GM23338 (cell line): Measurements from ENCODE around the gene KIR2DL4.
"Not testable (repeated sequence)": the region's sequence is repeated elsewhere in the genome, so short reads cannot be mapped to it uniquely, and the experiment has no call there.

Experiments used
- CREB1 ChIP-seq: fragments of 250-450 bp; sonication (Bioruptor Pico); IDR thresholded peaks from 2 replicates; pipeline ENCODE4 v1.5.0; 2020; ENCODE audit warnings: low read depth, mild to moderate bottlenecking, moderate library complexity
- CTCF ChIP-seq, 2 experiments: fragments of 200-600 bp in 1 of 2; sonication (generic) in 1 of 2; conservative IDR thresholded peaks; 2 replicates each; pipeline versions ENCODE4 v1.5.1 to v1.6.1; 2016 to 2017; ENCODE audit warnings: antibody characterized with exemption in 2 of 2, low read depth in 2 of 2, mild to moderate bottlenecking in 2 of 2, moderate library complexity in 1 of 2
- EZH2 ChIP-seq: fragments of 200-600 bp; sonication (generic); IDR thresholded peaks from one replicate; pipeline ENCODE4 v1.8.0; 2017; ENCODE audit warnings: antibody characterized with exemption, mild to moderate bottlenecking, low read depth; ENCODE audit not compliant: unreplicated experiment
- EZH2phosphoT487 ChIP-seq: fragments of 200-600 bp; sonication (generic); IDR thresholded peaks from one replicate; pipeline ENCODE4 v1.8.1; 2018; ENCODE audit warnings: antibody characterized with exemption; ENCODE audit not compliant: unreplicated experiment
- JUNB ChIP-seq: IDR thresholded peaks from one replicate; pipeline ENCODE4 v1.6.1; 2016; ENCODE audit warnings: antibody characterized with exemption; ENCODE audit not compliant: unreplicated experiment
- NANOG ChIP-seq: IDR thresholded peaks from 2 replicates; pipeline ENCODE4 v1.6.1; 2016; ENCODE audit warnings: antibody characterized with exemption, borderline replicate concordance
- POLR2AphosphoS5 ChIP-seq: IDR thresholded peaks from 2 replicates; pipeline ENCODE4 v1.6.1; 2016; ENCODE audit warnings: antibody characterized with exemption, low read depth
- STAT1 ChIP-seq: IDR thresholded peaks from one replicate; pipeline ENCODE4 v1.6.1; 2016; ENCODE audit warnings: antibody characterized with exemption; ENCODE audit not compliant: unreplicated experiment
- ZNF114 ChIP-seq: fragments of 250-450 bp; sonication (Bioruptor Pico); IDR thresholded peaks from 2 replicates; pipeline ENCODE4 v1.5.0; 2020; ENCODE audit warnings: mild to moderate bottlenecking, moderate library complexity
- TF ChIP-seq, protein P1 (sequence below): IDR thresholded peaks from one replicate; pipeline ENCODE4 v1.6.1; 2018; ENCODE audit warnings: antibody characterized with exemption; ENCODE audit not compliant: unreplicated experiment

- not testable (repeated sequence) for TF ChIP-seq CTCF (conservative IDR thresholded peaks at IDR 0.05; ENCODE audit: low read depth in 2 of 2); POLR2AphosphoS5; EZH2; CREB1 (CRISPR knock-in tag); JUNB; NANOG; EZH2phosphoT487; STAT1; ZNF114
- TF ChIP-seq, protein P1, sequence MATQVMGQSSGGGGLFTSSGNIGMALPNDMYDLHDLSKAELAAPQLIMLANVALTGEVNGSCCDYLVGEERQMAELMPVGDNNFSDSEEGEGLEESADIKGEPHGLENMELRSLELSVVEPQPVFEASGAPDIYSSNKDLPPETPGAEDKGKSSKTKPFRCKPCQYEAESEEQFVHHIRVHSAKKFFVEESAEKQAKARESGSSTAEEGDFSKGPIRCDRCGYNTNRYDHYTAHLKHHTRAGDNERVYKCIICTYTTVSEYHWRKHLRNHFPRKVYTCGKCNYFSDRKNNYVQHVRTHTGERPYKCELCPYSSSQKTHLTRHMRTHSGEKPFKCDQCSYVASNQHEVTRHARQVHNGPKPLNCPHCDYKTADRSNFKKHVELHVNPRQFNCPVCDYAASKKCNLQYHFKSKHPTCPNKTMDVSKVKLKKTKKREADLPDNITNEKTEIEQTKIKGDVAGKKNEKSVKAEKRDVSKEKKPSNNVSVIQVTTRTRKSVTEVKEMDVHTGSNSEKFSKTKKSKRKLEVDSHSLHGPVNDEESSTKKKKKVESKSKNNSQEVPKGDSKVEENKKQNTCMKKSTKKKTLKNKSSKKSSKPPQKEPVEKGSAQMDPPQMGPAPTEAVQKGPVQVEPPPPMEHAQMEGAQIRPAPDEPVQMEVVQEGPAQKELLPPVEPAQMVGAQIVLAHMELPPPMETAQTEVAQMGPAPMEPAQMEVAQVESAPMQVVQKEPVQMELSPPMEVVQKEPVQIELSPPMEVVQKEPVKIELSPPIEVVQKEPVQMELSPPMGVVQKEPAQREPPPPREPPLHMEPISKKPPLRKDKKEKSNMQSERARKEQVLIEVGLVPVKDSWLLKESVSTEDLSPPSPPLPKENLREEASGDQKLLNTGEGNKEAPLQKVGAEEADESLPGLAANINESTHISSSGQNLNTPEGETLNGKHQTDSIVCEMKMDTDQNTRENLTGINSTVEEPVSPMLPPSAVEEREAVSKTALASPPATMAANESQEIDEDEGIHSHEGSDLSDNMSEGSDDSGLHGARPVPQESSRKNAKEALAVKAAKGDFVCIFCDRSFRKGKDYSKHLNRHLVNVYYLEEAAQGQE, result not testable (repeated sequence)
These were observed 11.2 kb downstream of the KIR2DL4 start for GRCh38 chr19:54814571-54814970.
